HG03520 (cell line): Measurements from ENCODE around the gene DUSP5.
A peak's percentile ranks its signal among the peaks of the same experiment; 100 is the strongest.
"Not testable (repeated sequence)": the region's sequence is repeated elsewhere in the genome, so short reads cannot be mapped to it uniquely, and the experiment has no call there.

Experiments
- ATAC-seq: cut with Tn5 transposase; IDR thresholded peaks from one replicate; pipeline ENCODE4 v1.9.1; 2021; ENCODE audit warnings: mild to moderate bottlenecking, moderate library complexity; ENCODE audit not compliant: unreplicated experiment

The DUSP5 gene

GRCh38 chr10:110497438-110498086 lies at the start of gene DUSP5:
Gene DUSP5, plus strand, starts transcription at chr10:110497907. Its CDS starts 215 bp downstream, at chr10:110498122.
- ATAC-seq: peak; percentile 60

DNA sequence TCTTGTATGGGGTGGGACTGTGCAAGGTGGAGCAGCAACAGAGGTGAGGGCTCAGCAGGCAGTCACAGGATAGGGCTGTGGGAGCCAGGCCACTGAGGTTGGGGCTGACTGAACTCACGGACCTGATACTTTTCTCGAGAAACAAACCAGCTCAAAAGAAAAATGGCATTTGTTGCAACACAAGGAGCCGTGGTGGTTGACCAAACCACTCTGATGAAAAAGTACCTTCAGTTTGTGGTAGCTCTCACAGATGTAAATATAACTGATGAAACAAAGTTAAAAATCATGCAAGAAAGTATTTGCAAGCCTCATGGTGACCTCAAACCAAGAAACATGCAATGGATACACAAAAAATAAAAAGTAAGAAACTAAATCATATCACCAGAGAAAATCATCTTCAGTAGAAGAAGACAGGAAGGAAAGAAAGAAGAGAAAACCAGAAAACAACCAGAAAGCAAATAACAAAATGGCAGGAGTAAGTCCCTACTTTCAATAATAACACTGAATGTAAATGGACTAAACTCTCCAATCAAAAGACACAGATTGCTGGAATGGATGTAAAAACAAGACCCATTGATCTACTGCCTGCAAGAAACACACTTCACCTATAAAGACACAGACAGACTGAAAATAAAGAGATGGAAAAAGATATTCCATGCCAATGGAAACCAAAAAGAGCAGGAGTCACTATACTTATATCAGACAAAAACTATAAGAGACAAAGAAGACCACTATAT lies 48.9 kb upstream of the DUSP5 start:
- ATAC-seq: no peak

DNA sequence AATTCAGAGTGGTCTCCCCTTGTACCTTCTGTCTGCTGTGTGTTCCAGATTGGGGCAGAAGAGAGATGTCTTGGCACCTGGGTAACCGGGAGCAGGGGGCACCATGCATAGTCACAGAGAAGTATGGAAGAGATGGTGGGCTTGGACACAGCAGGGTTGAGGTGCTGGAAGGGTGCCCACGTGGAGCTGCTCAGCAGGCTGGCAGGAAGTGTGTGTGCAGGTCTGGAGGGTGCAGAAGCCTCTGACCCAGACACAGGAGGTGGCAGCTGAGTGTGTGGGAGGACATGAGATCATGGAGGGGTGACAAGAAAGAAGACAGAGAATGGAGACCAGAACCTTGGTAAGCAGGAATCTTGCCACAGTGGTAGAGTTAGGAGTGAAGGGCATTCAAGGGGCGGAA lies 42.3 kb upstream of the DUSP5 start:
- no peak for ATAC-seq

- no peak for ATAC-seq
Observed at GRCh38 chr10:110456046-110456445, 41.7 kb upstream of the DUSP5 start.

- ATAC-seq: no peak
Observed at GRCh38 chr10:110456523-110457091, 41.1 kb upstream of the DUSP5 start.

- no peak for ATAC-seq
Observed at GRCh38 chr10:110457851-110458250, 39.9 kb upstream of the DUSP5 start.

DNA sequence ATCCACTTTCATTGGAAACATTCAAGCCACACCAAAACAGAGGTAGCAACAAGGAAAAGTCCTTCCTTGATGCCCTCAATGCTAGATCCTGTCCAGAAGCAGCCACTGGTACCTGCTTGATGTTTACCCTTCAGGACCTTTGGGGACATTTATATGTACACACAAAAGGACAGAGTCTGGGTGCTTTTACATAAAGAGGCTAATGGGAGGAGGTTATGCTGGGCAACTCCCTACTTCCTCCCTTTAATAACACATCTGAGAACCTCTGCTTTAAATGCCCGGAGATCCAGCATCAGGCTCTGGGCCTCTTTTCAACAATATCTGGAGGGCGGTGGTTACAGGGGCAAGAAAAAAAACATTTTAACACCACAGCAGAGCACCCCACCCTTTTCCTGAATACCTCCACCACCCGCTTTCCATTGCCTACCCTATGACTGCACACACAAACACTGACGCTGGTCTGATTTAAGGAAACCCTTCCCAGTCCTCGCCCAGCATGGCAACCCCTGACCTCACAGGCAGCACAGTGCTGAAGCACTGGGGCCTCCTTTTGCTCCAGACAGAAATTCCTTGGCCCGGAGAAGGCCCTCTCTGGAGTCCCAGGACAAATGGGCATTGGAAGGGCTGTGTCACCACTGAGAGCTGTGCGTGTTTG lies 39.3 kb upstream of the DUSP5 start:
- no peak for ATAC-seq

GRCh38 chr10:110459600-110459999 lies 38.1 kb upstream of the DUSP5 start:
- ATAC-seq: no peak

- no peak for ATAC-seq
Observed at GRCh38 chr10:110460111-110460809, 37.4 kb upstream of the DUSP5 start.

- no peak for ATAC-seq
Observed at GRCh38 chr10:110461088-110461487, 36.6 kb upstream of the DUSP5 start.

GRCh38 chr10:110461530-110461929 lies 36.2 kb upstream of the DUSP5 start:
- no peak for ATAC-seq

DNA sequence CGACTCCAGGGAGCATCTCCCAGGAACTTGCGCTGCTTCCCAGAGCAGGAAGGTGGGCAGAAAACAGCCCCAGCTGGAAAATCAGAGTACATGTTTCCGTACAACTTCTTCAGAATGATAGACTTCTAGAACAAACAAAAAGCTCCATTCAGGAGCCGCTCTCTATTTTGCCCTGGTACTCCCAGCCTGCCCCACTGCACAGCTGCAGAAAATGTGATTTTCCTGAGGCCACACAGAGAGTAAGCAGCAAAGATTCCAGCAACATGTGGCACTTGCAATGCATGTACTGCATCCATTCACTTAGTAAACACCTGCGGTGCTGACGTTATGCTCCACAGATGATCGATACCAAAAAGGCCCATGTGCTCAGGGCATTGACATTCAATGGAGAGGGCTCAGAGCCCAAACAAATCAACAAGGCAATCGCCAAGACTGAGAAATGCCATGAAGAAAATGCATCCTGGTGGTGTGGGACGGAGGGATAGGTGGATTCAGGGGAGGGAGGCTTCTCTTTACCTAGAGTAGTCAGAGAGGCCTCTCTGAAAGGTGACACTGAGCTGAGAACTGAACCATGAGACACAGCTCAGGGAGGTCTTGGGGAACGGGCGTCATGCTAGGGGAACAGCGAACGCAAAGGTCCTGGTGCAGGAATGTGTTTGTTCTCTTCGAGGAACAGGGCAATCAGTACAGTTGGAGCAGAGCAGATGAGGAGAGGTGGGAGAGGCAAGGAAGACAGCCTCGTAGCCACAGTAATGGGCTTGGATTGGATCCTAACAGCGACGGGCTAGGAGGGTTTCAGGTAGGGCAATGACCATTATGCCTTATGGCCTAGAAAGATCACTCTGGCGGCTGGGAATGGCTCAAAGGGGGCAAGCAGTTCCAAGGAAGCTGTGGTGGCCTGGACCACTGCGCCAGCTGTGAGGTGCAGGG lies 35.3 kb upstream of the DUSP5 start:
- no peak for ATAC-seq

DNA sequence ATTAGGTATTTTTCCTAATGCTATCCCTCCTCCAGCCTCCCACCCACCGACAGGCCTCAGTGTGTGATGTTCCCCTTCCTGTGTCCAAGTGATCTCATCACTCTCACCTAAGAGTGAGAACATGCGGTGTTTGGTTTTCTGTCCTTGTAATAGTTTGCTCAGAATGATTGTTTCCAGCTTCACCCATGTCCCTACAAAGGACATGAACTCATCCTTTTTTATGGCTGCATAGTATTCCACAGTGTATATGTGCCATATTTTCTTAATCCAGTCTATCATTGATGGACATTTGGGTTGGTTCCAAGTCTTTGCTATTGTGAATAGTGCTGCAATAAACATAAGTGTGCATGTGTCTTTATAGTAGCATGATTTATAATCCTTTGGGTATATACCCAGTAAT lies 29.4 kb upstream of the DUSP5 start:
- ATAC-seq: not testable (repeated sequence)

DNA sequence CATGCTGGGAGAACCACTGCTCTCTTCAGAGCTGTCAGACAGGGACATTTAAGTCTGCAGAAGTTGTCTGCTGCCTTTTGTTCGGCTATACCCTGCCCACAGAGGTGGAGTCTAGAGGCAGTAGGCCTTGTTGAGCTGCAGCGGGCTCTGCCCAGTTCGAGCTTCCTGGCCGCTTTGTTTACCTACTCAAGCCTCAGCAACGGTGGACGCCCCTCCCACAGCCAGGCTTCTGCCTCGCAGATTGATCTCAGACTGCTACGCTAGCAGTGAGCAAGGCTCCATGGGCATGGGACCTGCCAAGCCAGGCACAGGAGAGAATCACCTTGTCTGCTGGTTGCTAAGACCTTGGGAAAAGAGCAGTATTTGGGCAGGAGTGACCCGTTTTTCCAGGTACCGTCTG lies 27.2 kb upstream of the DUSP5 start:
- not testable (repeated sequence) for ATAC-seq

DNA sequence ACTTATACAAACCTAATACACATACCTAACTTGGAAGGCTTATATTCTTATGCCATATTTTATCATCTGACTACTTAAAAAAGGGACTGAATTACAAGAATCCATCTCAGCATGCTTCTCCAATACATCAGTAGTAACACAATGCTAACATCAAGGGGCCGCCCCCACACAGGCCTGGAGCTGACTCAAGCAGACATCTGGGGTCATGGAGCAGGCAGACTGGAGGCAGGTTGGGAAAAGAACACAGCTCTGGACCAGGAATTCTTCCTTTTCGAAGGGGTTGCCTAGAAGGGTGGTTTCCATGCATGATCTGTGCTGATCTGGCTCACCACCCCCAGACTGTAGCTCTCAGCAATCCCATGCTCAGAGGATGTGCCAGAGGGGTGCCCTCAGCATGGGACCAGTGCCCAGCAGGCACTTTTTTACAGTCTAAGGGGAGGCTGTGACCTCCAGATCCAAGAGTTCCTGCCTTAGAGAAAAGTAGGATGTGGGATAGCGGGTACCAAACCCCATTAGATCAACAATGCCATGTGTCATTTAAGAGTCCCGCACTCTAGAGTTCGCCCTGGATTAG lies 26.1 kb upstream of the DUSP5 start:
- ATAC-seq: no peak

DNA sequence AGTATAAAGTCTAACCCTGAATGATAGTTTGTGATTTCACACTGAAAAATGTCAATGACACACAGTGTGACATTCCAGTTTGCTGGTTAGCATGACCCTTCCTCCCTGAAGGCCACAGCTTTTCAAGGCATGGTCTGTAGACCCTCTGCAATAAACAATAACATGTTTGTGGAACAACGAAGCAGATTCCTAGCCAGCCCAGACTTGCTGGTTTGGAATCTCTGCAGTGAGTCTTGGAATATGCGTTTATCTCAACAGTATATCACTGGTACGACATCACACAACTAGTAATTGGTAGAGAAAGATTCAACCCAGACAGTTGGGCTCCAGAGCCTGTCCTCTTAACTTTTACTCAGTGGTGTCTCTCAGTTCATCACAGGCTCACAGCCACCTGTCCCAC lies 23.7 kb upstream of the DUSP5 start:
- no peak for ATAC-seq

DNA sequence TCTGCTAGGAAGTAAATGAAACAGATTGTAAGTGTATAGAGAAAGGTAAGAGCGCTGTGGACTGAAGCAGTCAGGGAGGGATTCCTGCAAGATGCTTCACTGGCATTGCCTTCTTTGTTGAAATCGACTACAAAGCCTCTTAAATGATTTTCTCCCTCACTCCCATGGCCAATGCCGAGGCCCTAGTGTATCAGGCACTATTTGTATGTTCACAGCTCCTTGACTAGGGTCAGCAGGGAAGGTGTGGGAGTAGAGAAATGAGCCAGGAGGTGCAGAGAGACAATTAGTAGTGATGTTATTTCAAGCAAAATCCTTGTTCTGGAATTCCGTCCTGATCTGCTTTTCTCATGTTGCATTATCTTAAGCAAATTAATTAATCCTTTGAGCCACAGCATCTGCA lies 22.9 kb upstream of the DUSP5 start:
- ATAC-seq: no peak

DNA sequence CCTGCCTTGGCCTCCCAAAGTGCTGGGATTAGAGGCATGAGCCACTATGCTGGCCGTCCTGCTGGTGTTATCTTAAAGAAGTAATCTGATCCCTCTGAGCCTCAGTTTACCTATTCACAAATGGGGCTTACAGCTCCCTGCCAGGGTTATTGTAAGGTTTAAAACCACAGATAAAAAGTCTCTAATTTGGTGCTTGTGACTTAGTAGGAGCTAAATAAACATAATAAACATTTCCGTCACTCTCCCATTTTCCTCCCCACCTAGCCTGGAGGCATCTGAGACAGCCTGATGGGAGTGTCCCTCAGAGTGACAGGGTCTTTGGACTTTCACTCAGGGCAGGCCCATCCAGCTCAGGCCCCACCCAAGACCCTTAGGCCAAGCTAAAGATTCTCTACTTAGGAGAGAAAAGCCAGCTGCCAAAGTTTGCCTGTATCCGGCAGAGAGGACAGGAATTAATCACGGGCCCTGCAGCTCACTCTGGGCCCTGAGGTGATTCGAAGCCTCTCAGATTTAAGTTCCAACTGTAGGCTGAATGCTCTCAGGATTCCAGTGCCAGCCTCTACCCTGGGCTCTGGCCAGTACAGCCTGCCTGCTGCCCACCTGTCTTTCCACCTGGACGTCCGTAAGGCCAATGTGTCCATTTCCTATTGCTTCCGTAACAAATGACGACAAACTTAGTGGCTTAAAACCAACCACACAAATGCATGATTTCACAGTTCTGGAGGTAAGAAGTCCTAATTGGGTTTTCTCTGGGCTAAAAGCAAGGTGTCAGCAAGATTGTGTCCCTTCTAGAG lies 21.8 kb upstream of the DUSP5 start:
- ATAC-seq: no peak

GRCh38 chr10:110479710-110480109 lies 18.0 kb upstream of the DUSP5 start:
- no peak for ATAC-seq
